WTC11 (cell line): ENCODE results near the gene SPINK8.

ENCODE experiments used
- MLX ChIP-seq: sonication (generic); formaldehyde crosslinking; IDR thresholded peaks from 2 replicates; pipeline ENCODE4 v1.8.1; 2023; ENCODE audit warnings: mild to moderate bottlenecking, missing genetic modification reagents, moderate library complexity
- SP1 ChIP-seq: sonication (generic); formaldehyde crosslinking; conservative IDR thresholded peaks from 2 replicates; pipeline ENCODE4 v1.8.1; 2022; ENCODE audit warnings: missing genetic modification reagents
- ZBTB43 ChIP-seq: sonication (generic); formaldehyde crosslinking; IDR thresholded peaks from 2 replicates; pipeline ENCODE4 v1.8.1; 2023; ENCODE audit warnings: mild to moderate bottlenecking, missing genetic modification reagents

- TF ChIP-seq SP1 (CRISPR knock-in tag) (no peak), ZBTB43 (CRISPR knock-in tag) (no peak), MLX (CRISPR knock-in tag) (no peak)
Observed at GRCh38 chr3:48287034-48287433, 46.4 kb downstream of the SPINK8 start.
